Limb (tissue), 2 donors: Measurements from ENCODE around the gene SCAF11.

Experiments used
- DNase-seq, 2 donors: peaks; one replicate each; pipeline ENCODE4 v3.0.0-alpha.2; 2016; ENCODE audit errors: extremely low spot score in 2 of 2

Gene SCAF11

DNA sequence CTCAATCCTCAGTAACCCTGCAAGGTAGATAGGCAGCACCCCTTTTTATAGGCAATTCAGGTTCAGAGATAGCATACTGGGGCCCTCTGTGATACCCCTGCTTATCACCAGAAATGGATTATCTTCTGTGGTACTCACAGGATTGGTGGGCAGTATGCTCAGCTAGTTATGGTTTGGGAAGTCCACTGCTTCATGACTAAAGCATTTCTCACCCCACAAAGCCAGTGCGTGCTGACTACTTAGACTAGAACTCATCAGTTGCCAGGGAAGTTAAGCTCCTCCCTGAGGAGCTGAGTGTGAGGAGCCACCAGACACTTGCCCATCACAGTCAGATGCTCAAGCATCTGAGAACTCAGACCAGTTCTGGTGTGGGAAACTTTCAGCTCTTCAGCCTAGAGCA, 76.3 kb downstream of the SCAF11 start:
- no peak for DNase-seq

DNA sequence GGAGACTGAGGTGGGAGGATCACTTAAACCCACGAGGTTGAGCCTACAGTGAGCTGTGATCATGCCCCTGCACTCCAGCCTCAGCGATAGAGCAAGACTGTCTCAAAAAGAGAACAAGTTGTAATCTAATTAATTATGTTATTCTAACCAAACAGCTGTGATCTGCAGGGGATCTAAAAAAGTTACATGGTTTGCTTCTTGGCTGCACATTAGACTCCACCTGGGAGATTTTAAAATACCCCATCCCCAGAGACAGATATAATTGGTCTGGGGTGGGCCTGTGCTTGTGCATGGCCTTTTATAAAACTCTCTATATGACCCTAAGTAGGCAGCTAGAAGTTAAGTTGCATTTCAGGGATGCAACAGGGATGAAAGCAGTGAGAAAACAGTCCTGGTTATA, 76.7 kb downstream of the SCAF11 start:
- DNase-seq, result no peak

DNA sequence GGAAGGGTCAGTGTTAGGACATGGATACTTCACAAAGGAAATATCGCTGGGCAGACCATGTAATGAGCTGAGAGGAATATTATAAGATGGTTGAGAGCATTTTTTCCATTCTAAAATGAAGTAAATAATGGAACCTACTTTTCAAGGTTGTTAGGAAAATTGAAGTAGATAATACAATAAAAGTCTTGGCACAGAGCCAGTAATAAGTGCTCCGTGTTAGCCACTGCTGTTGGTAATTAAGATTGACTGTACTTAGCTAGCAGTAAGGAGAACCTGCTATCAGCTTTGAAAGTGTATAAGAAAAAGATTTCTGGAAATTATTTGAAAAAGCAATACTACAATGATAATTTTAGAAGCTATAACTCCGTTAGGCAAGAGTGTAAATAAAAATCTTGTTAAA, 77.6 kb downstream of the SCAF11 start:
- no peak for DNase-seq

DNA sequence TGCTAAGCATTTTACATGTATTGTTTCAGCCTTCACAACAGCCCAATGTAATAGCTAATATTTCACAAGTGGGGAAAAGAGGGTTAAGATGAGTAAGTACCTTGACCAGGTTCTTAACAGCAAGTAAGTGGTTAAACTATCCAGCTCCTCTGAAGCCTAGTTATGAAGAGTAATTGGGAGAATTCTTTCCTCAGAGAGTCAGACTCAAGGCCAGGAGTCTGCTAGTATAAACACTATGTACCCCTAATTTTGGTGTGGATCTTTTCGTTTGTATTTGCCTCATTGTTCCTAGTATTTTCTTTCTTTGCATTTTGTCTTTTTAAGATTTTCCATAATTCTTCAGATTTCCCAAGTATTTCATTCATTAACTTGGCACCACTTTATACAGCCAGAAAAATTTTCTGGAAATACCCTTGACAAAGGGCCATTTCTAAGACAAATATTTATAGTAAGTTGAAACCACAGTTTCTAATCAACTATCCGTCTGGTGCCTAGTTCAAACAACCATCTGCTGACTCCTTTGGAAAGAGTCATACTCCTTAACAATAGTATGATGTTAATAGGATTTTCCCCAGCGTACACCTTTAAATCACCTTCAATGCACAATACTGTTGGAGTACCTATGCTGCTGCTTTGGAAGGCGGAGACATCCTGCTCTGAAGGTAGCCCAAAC, 81.2 kb downstream of the SCAF11 start:
- DNase-seq, result no peak

DNA sequence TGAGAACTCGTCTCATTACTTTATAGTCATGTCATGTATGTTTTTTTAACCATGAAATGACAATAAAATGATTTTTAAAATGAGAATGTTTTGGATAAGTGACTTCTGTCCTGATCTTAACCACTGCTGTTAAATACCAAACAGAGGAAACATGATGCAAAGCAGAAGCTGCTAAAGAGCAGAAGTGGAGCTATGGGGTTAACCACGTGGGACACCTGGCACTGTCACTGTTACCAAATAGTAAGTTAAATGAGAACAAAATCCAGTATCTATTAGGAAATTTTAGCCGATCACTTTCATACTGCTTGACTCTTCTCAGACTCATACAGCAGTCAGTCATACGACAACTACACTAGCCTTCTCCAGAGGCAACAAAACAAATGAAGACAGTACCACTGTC, 82.4 kb downstream of the SCAF11 start:
- DNase-seq, result no peak

DNA sequence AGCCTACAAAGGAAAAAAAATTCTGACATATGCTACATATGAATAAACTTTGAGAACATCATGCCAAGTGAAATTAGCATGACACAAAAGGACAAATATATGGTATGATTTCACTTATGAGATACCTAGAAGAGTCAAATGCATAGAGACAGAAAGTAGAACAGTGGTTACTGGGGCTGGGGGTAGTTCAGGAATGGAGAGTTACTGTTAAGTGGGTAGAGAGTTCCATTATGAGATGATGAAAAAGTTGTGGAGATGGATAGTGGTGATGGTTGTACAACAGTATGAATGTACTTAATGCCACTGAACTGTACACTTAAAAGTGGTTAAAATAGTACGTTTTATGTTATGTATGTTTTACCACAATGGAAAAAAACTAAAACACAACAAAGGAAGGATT, 92.3 kb downstream of the SCAF11 start:
- no peak for DNase-seq

DNA sequence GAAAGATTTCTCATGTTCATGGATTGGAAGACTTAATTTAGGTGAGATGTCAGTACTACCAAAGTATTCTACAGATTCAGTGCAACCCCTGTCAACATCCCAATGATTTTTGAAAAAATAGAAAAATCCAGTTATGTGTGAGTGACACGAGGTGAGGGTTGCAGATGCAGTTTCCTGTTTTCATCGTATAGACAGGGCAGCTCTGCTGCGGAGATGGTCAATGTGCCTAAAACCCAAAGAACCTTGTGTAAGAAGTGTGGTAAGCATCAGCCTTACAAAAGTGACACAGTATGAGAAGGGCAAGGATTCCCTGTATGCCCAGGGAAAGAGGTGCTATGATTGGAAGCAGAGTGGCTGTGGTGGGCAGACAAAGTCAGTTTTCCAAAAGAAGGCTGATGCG, 94.4 kb downstream of the SCAF11 start:
- DNase-seq, result no peak

DNA sequence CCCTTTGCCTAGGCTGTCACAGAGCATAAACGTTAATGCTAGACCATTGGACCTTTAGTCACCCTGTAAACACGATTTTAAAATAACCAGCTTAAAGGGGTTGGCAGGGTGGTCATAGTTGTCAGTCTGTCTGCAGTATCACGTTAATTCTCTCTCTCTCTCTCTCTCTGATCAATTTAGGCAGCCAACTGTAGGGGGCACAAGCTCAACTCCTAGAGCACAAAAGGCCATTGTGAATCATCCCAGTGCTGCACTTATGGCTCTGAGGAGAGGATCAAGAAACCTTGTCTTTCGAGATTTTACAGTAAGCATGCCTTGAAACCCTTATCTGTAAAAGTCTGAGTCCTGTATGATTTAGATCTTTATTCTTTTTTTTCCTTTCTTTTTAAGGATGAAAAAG, 97.1 kb downstream of the SCAF11 start:
- no peak for DNase-seq

DNA sequence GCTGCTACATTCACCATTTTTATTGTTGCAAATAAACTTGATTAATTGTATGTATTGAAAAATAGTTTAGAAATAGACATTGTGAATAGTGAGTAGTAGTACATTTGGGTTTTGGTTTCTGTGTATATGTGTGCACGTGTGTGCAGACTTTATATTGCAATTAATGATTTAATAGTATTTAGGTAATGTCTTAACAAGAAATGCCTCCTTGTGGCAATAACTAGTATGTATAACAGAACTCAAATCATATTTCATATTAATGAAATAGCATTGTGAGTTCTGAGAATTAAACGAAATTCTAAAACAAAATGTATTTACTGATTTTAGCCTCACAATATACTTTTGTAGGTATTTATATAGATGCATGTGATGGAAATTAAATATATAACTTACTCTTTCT, 100.1 kb downstream of the SCAF11 start:
- DNase-seq, result no peak

DNA sequence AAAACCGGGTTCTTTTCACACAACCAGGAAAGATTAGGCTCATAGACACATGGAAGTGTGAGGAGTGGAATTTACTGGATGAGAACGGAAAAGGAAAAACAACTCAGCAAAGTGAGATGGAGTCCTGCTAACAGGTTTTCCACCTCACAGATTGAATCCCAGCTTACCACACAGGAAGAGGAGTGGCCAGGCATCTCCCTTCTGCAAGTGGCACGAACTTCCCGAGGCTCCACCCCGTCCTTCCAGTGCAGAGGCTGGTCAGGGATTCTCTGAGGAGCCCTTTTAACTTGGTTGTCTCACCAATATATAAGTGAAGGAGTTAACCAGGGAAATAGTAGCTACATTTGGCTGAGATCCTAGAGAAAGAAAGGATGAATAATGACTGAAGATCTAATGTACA, 102.8 kb downstream of the SCAF11 start:
- DNase-seq, result no peak

DNA sequence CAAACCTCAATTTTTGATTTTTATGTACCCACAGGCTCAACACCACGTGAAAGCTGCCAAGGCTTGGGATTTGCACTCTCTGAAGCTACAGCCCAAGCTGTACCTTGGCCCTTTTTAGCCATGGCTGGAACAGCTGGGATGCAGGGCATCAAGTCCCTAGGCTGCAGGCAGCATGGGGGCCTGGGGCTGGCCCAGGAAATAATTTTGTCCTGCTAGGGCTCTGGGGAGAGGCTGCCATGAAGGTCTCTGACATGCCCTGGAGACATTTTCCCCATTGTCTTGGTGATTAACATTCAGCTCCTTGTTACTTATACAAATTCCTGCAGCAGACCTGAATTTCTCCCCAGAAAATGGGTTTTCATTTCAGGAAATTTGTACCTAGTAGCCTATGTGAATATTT, 103.7 kb downstream of the SCAF11 start:
- no peak for DNase-seq

DNA sequence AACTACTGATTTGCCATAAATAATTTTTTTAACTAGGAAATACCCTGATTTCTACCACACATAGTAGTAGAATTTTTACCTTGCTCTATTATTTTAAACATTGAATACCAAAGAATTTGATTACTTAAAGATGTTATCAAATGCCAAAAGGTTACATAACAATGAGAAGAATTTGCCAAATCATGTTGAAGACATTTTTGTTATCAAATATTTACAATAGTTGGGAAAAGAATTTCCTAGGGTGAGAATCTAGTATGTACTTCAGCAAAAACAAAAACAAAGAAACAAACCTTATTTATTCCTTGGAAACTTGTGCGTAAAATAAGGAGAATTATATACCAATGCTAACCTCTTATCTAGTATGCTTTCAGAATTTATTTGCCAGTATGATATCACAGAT, 107.2 kb downstream of the SCAF11 start:
- DNase-seq, result no peak

DNA sequence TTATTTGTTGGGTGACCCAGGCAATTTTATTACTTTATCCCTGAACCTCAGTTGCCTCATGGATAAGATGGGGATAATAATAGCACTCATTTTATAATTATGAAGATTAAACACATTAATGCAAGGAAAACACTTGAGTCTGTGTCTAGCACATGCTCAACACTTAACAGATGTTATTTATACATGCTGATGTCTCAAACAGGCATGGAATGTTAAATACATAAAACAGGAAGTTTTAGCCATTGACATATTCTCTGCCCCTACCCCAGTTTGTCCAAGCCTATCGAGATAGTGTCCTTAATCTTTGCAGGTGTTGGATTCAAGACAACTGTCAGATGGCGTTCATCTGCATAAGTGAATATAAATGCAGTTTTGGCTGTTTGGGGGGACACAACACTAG, 109.8 kb downstream of the SCAF11 start:
- no peak for DNase-seq

DNA sequence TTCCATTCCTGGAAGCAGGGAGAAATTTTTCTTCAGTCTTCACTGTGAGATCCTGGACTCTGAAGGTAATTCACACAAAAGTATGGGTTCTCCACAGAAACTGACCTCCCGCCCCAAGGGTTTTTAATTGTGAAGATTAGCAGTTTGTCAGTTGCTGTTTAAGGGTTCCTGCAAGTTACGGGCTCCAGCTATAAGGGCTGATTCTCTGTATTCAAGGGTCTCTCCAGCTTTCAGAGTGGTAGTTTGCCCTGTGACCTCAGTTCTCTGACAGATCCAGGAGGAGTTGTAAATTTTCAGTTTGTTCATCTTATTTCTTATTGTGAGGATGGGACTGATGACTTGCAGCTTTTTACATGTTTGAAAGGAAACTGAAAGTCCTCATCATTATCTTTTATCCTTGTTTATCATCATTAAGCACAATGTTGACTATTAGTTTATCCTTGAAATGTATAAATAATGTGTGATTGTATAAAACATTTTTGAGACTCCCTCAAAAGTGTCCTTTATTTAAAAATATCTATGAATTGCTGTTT, 110.9 kb downstream of the SCAF11 start:
- DNase-seq, result no peak

DNA sequence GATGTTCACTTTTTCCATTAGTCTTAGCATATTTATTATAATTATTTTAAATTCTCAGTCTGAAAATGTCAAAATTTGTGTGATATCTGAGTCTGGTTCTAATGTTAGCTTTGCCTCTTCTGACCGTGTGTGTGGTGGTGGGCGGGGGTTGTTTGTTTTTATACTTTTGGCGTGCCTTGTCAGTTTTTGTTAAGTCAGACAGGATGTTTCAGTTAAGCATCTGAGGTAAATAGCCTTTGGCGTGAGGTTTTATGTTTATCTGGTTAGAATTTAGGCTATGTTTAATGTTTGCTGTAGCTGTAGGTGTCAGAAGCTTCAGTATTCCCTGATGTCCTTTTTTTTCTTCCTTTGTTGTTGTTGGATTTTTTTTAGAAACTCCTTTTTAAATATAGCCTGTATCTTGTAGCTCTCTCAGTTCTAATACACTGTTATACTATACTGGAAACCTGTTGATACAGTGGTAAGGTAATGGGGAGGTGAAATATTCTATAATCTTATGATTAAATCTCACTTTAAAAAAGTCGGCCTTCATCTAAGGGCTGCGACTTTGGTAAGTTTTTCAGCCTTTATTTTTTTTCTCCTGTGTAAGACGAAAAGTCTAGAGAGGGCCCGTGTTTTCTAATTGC, 111.6 kb downstream of the SCAF11 start:
- DNase-seq, result no peak

DNA sequence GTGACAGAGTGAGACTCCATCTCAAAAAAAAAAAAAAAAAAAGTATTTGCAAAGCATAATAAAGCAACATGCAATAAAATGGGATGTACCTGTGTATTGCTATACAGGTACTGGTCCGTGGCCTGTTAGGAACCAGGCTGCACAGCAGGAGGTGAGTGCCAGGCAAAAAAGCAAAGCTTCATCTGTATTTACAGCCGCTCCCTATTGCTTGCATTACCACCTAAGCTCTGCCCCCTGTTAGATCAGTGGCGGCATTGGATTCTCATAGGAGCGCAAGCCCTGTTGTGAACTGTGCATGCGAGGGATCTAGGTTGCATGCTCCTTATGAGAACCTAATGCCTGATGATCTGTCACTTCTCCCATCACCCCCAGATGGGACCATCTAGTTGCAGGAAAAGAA, 113.3 kb downstream of the SCAF11 start:
- DNase-seq, result no peak

DNA sequence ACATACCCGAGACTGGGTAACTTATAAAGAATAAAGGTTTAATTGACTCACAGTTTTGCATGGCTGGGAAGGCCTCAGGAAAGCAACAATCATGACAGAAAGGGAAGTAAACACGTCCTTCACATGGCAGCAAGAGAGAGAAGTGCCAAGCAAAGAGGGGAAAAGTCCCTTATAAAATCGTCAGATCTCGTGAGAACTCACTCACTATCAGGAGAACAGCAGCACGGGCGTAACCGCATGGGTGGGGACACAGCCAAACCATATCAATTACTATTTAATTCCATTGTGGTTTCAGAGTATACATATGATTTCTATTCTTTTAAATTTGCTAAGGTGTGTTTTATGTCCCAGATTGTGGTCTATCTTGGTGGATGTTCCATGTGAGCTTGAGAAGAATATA, 117.9 kb downstream of the SCAF11 start:
- DNase-seq, result no peak
